HL-60 (cell line): ENCODE measurements around the gene TRIM68.

Experiments used
- CTCF ChIP-seq: IDR thresholded peaks from one replicate; pipeline ENCODE4 v1.5.1; 2011; ENCODE audit warnings: low read length, control low read depth, inconsistent platforms; ENCODE audit not compliant: insufficient read depth
- GABPA ChIP-seq: IDR thresholded peaks from 2 replicates; pipeline ENCODE4 v1.6.1; 2012; ENCODE audit warnings: low read depth
- POLR2AphosphoS5 ChIP-seq: IDR thresholded peaks from 2 replicates; pipeline ENCODE4 v1.6.1; 2012; ENCODE audit warnings: low read depth
- REST ChIP-seq: IDR thresholded peaks from 2 replicates; pipeline ENCODE4 v1.6.1; 2012; ENCODE audit warnings: low read depth; ENCODE audit not compliant: insufficient replicate concordance

- TF ChIP-seq CTCF (no peak), GABPA (no peak), REST (no peak), POLR2AphosphoS5 (no peak)
Measured at GRCh38 chr11:4607096-4607495, 935 bp downstream of the TRIM68 start.
